ENCODE measurements around the gene MRPL52.

GRCh38 chr14:22844221-22845102 lies 14.8 kb downstream of the MRPL52 start:
- TF ChIP-seq CTCF (IDR thresholded peaks at IDR 0.05; ENCODE audit: extremely low read depth in 1 of 2, insufficient read depth in 1 of 2, low read depth in 1 of 2, low read length in 2 of 2) (no peak), EZH2 (IDR thresholded peaks at IDR 0.05; ENCODE audit: borderline replicate concordance, low read depth, low read length, severe bottlenecking) (no peak), POLR2A (IDR thresholded peaks at IDR 0.05; ENCODE audit: low read depth, low read length) (no peak), POLR2AphosphoS5 (IDR thresholded peaks at IDR 0.05; ENCODE audit: insufficient read depth, low read depth, low read length) (no peak), GATA2 (IDR thresholded peaks at IDR 0.05; ENCODE audit: insufficient read depth, insufficient read length, low read depth, low read length) (no peak), JUN (IDR thresholded peaks at IDR 0.05; ENCODE audit: borderline replicate concordance, insufficient read depth, insufficient read length, low read depth) (no peak), MAX (IDR thresholded peaks at IDR 0.05; ENCODE audit: insufficient read depth, insufficient read length) (no peak)
